ENCODE results near the gene HECTD4. TPM values are rescaled to one million over a fixed set of nuclear protein-coding genes. Genes with fewer than 3 reads are reported as not detected.

HECTD4 gene
- polyA plus RNA-seq, 1 donor: 38.1 TPM

DNA sequence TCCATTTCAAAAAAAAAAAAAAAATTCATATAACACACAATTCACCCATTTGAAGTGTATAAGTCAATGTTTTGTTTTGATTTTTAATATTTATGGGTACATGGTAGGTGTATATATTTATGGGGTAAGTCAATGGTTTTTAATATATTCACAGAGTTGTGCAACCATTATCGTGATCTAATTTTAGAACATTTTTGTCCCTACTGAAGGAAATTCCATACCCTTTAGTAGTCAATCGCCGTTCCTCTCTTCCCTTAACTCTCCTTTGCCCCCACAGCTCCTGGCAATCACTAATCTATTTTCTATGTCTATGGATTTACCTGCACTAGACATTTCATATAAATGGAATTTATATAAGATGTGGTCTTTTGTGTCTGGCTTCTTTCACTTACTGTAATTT, 164.1 kb downstream of the HECTD4 start:
- no peak for DNase-seq
- Histone ChIP-seq H3K27ac (ENCODE audit: low read length) (no peak overlapping the region), H3K9me3 (ENCODE audit: control insufficient read depth, low read depth, low read length) (no peaks in the 10 kb centered on the region), H3K4me1 (ENCODE audit: control insufficient read depth, insufficient read depth, low read length) (no peaks in the 10 kb centered on the region), H3K4me3 (ENCODE audit: low read length) (no peak overlapping the region), H3K27me3 (ENCODE audit: control insufficient read depth, insufficient read depth, low read length) (no peaks in the 10 kb centered on the region), H3K36me3 (ENCODE audit: control insufficient read depth, insufficient read depth, low read length) (peaks cover 47% of the 10 kb centered on the region)
- 100% methylated on average over 2 of the region's 3 CpGs for WGBS (ENCODE audit: insufficient coverage, low lambda C conversion rate)

DNA sequence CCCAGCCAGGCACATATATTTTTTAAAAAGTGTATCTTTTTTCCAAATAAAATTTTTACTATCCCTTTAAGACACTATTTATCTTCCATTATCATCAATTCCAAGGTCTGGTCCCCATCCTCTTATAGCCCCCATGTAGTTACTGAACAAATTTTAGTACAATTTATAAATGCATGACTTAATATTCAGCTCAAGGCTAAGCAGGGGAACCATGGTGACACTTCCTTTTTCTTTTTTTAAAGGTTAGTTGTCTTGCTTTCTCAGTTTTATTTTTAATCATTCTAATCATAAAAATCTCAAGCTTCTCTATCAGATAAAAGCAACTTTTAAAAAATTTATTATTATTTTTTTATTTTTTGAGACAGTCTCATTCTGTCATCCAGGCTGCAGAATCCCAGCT, 164.6 kb downstream of the HECTD4 start:
- no peaks in the 10 kb centered on the region for H3K27me3 ChIP-seq (ENCODE audit: control insufficient read depth, insufficient read depth, low read length)
- no peak overlapping the region for H3K27ac ChIP-seq (ENCODE audit: low read length)
- no peak overlapping the region for H3K4me3 ChIP-seq (ENCODE audit: low read length)
- no peaks in the 10 kb centered on the region for H3K4me1 ChIP-seq (ENCODE audit: control insufficient read depth, insufficient read depth, low read length)
- DNase-seq: no peak
- H3K36me3 ChIP-seq (ENCODE audit: control insufficient read depth, insufficient read depth, low read length): peaks cover 42% of the 10 kb centered on the region
- no peaks in the 10 kb centered on the region for H3K9me3 ChIP-seq (ENCODE audit: control insufficient read depth, low read depth, low read length)

DNA sequence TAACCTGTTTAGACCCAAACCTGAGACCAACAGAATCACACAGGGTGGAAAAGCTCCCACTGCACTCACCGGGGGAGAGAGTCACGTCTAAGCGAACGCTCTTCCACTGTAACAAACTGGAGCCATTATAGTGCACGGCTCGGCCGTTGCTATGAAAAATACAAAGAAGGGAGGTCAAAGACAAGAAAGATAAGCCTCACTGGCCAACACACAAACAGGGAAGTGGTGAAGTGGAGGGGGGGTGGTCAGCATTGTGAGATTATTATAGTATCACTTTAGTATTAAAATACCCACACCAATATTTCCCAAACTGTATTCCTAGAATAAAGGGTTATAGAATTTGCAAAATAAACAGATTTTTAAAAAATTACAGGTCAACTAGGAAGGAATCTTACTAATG, 166.0 kb downstream of the HECTD4 start:
- Histone ChIP-seq H3K4me1 (ENCODE audit: control insufficient read depth, insufficient read depth, low read length) (no peaks in the 10 kb centered on the region), H3K36me3 (ENCODE audit: control insufficient read depth, insufficient read depth, low read length) (peaks cover 53% of the 10 kb centered on the region), H3K4me3 (ENCODE audit: low read length) (no peak overlapping the region), H3K27me3 (ENCODE audit: control insufficient read depth, insufficient read depth, low read length) (no peaks in the 10 kb centered on the region), H3K9me3 (ENCODE audit: control insufficient read depth, low read depth, low read length) (no peaks in the 10 kb centered on the region), H3K27ac (ENCODE audit: low read length) (no peak overlapping the region)
- no CpG with 5 or more reads among the region's 7 CpGs for WGBS (ENCODE audit: insufficient coverage, low lambda C conversion rate)
- no peak for DNase-seq

DNA sequence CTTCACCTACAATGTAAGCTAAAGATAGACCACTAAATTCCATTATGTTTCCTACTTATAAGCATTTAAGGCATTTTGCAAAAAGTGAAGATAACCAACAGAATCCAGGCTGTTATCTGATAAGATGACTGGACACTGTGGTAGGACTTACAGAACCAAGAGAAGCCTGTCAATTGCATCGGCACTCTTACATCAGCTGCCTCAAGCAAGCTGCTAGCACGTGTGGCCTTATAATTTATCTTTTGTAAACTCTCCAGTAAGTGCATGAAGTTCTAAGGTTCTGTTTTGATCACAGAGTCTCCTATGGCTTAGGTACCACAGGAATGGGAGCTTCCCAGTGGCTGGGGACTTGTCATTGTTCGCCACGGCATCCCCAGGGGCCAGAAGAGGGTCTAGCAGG, 168.2 kb downstream of the HECTD4 start:
- H3K27me3 ChIP-seq (ENCODE audit: control insufficient read depth, insufficient read depth, low read length): no peaks in the 10 kb centered on the region
- no peak overlapping the region for H3K4me3 ChIP-seq (ENCODE audit: low read length)
- WGBS (ENCODE audit: insufficient coverage, low lambda C conversion rate): no CpG with 5 or more reads among the region's 4 CpGs
- H3K4me1 ChIP-seq (ENCODE audit: control insufficient read depth, insufficient read depth, low read length): no peaks in the 10 kb centered on the region
- no peak for DNase-seq
- H3K9me3 ChIP-seq (ENCODE audit: control insufficient read depth, low read depth, low read length): no peaks in the 10 kb centered on the region
- no peak overlapping the region for H3K27ac ChIP-seq (ENCODE audit: low read length)
- peaks cover 65% of the 10 kb centered on the region for H3K36me3 ChIP-seq (ENCODE audit: control insufficient read depth, insufficient read depth, low read length)

DNA sequence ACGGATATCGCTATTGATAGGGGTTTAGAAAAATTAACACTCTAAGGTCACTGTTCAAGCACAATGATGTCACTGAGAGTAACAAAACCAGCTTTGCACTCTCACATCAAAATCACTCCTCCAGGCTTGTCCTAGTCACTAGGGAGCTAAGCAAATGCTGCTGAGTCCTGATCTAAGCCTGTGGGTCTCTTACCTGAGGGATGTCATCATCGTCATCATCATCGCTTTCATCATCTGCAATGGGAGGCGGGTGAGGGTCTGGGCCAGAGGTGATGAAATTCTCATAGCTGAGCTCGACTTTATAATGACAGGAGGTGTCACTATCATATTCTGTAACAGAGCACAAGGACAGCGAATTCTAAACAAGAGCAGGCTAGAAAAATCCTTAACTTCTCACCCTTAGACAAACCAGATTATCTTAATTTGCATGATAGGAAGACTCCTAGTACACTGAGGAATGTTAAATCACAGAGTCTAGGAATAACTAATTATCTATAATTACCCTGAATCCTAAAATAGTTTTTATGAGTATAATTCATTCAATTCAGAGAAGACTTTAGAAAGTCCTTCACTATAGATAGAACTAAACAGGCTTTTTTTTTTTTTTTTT, 173.8 kb downstream of the HECTD4 start:
- Histone ChIP-seq H3K9me3 (ENCODE audit: control insufficient read depth, low read depth, low read length) (no peaks in the 10 kb centered on the region), H3K4me3 (ENCODE audit: low read length) (no peak overlapping the region), H3K27me3 (ENCODE audit: control insufficient read depth, insufficient read depth, low read length) (no peaks in the 10 kb centered on the region), H3K27ac (ENCODE audit: low read length) (no peak overlapping the region), H3K36me3 (ENCODE audit: control insufficient read depth, insufficient read depth, low read length) (peaks cover 61% of the 10 kb centered on the region), H3K4me1 (ENCODE audit: control insufficient read depth, insufficient read depth, low read length) (no peaks in the 10 kb centered on the region)
- WGBS (ENCODE audit: insufficient coverage, low lambda C conversion rate): 100% methylated on average over 1 of the region's 7 CpGs
- no peak for DNase-seq

DNA sequence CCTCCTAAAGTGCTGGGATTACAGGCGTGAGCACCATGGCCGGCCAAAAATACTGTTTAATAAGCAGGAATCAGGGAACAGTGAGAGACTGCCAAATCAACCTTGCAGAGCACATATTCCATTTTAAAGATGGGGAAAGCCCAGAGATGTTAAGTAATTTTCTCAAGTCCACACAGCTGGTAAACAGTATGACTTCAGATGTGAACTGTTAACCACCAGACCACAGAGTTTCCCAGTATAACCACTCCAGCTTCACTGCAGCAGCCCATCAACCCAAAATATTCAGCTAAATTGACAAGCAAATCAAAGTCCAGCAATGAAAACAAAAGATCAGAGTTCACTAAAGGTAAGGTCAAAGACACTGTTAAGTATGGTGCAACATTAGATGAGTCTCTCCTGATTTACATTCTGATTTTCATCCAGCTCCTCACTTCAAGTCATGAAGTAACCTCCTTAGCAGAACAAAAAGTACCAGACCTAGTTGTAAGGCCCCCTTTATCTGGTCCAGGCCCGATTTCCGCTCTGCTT, 174.8 kb downstream of the HECTD4 start:
- Histone ChIP-seq H3K9me3 (ENCODE audit: control insufficient read depth, low read depth, low read length) (no peaks in the 10 kb centered on the region), H3K4me3 (ENCODE audit: low read length) (no peak overlapping the region), H3K27me3 (ENCODE audit: control insufficient read depth, insufficient read depth, low read length) (no peaks in the 10 kb centered on the region), H3K27ac (ENCODE audit: low read length) (no peak overlapping the region), H3K4me1 (ENCODE audit: control insufficient read depth, insufficient read depth, low read length) (no peaks in the 10 kb centered on the region), H3K36me3 (ENCODE audit: control insufficient read depth, insufficient read depth, low read length) (peaks cover 70% of the 10 kb centered on the region)
- 100% methylated on average over 2 of the region's 4 CpGs for WGBS (ENCODE audit: insufficient coverage, low lambda C conversion rate)
- no peak for DNase-seq

DNA sequence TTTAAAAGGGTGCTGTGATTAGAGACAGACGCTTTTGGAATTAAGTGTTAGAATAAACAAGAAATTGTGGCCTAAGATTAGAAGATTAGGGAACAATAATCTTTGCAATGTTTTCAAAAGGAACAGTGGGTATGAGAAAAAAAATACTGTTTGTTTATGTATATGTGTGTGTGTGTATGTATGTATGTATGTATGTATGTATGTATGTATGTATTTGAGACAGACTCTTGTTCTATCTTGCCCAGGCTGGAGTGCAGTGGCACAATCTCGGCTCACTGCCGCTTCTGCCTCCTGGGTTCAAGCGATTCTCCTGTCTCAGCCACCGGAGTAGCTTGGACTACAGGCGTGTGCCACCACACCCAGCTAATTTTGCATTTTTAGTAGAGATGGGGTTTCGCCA, 175.3 kb downstream of the HECTD4 start:
- Histone ChIP-seq H3K27ac (ENCODE audit: low read length) (no peak overlapping the region), H3K36me3 (ENCODE audit: control insufficient read depth, insufficient read depth, low read length) (peaks cover 66% of the 10 kb centered on the region), H3K9me3 (ENCODE audit: control insufficient read depth, low read depth, low read length) (no peaks in the 10 kb centered on the region), H3K4me3 (ENCODE audit: low read length) (no peak overlapping the region), H3K27me3 (ENCODE audit: control insufficient read depth, insufficient read depth, low read length) (no peaks in the 10 kb centered on the region), H3K4me1 (ENCODE audit: control insufficient read depth, insufficient read depth, low read length) (no peaks in the 10 kb centered on the region)
- no CpG with 5 or more reads among the region's 7 CpGs for WGBS (ENCODE audit: insufficient coverage, low lambda C conversion rate)
- DNase-seq: no peak

DNA sequence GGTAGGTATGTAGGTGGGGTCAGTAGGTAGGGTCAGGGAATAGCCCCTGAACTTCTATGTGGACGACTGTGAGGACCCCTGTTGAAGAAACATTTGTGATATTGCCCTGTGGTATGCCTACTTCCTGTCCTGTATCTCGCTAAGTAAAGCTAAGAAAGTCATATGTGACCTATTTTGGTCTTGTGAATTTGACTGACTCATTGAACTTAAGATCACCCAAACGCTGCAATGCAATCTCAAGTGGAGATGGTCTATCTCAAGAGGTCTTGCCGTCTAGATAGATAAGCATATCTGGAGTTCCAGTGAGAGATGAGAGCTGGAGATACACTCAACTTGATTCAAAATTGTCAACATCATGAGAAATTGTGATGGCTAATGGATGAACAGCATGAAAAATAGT, 183.1 kb downstream of the HECTD4 start:
- H3K27me3 ChIP-seq (ENCODE audit: control insufficient read depth, insufficient read depth, low read length): no peaks in the 10 kb centered on the region
- DNase-seq: no peak
- H3K27ac ChIP-seq (ENCODE audit: low read length): no peak overlapping the region
- no peaks in the 10 kb centered on the region for H3K9me3 ChIP-seq (ENCODE audit: control insufficient read depth, low read depth, low read length)
- no peak overlapping the region for H3K4me3 ChIP-seq (ENCODE audit: low read length)
- WGBS (ENCODE audit: insufficient coverage, low lambda C conversion rate): 57% methylated on average over 1 of the region's 4 CpGs
- peaks cover 61% of the 10 kb centered on the region for H3K36me3 ChIP-seq (ENCODE audit: control insufficient read depth, insufficient read depth, low read length)
- H3K4me1 ChIP-seq (ENCODE audit: control insufficient read depth, insufficient read depth, low read length): no peaks in the 10 kb centered on the region

DNA sequence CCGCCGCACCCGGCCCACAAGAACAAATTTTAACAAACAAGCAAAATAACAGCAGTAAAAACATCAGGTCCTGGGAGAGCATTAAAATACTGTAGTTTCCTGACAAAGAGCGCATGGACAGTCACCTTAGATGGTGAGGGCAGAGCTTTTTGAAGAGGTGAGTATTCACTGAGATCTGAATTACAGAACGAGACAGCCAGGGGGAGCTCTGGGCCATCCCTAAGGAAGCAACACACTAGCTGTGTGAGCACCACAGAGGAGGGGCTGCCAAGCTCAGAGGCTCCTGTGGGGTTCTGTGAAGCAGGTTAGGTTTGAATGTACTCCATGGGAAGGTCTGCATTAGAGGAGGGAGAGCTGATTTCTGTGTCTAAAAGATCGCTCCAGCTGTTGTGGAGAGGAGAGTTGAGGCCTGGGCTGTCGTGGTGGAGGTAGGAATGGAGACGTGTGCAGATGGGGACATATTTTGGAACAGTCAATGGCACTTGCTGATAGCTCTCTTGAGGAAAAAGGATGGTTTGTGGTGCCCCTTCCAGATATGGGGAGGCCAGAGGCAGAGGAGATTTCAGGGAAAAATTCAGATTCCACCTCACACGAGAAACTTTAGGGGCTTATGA, 184.0 kb downstream of the HECTD4 start:
- whole genome bisulfite sequencing (ENCODE audit: insufficient coverage, low lambda C conversion rate): 90% methylated on average over 2 of the region's 9 CpGs
- H3K27me3 ChIP-seq (ENCODE audit: control insufficient read depth, insufficient read depth, low read length): no peaks in the 10 kb centered on the region
- peaks cover 63% of the 10 kb centered on the region for H3K36me3 ChIP-seq (ENCODE audit: control insufficient read depth, insufficient read depth, low read length)
- no peak overlapping the region for H3K27ac ChIP-seq (ENCODE audit: low read length)
- no peaks in the 10 kb centered on the region for H3K4me1 ChIP-seq (ENCODE audit: control insufficient read depth, insufficient read depth, low read length)
- H3K9me3 ChIP-seq (ENCODE audit: control insufficient read depth, low read depth, low read length): no peaks in the 10 kb centered on the region
- H3K4me3 ChIP-seq (ENCODE audit: low read length): no peak overlapping the region
- DNase-seq: peak; percentile 14 to 21

DNA sequence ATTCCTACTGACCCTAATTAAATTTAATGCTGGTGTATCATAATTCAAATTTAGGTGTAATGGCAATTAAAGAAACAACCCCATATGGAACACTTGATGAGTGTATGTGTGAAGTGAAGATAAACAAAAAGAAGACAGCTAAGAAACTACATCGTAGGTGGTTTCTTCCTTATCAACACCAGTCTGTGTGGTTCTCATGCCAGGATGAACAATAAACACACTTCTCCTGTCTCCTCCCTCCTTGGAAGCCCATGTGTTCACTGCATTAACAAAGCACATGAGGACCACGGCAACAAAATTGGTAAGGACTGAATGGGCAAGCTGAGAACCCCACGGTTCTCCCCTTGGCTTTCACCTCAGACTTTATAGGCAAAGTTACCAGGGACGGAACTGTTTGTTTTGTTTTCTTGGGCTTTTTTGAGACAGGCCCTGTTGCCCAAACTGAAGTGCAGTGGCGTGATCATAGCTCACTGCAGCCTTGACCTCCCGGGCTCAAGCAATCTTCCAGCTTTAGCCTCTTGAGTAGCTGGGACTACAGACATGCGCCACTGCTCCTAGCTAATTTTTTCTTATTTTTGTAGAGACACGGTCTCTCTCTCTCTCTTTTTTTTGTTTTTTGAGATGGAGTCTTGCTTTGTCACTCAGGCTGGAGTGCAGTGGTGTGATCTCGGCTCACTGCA, 185.9 kb downstream of the HECTD4 start:
- Histone ChIP-seq H3K4me3 (ENCODE audit: low read length) (no peak overlapping the region), H3K36me3 (ENCODE audit: control insufficient read depth, insufficient read depth, low read length) (peaks cover 72% of the 10 kb centered on the region), H3K27ac (ENCODE audit: low read length) (no peak overlapping the region), H3K4me1 (ENCODE audit: control insufficient read depth, insufficient read depth, low read length) (no peaks in the 10 kb centered on the region), H3K27me3 (ENCODE audit: control insufficient read depth, insufficient read depth, low read length) (no peaks in the 10 kb centered on the region), H3K9me3 (ENCODE audit: control insufficient read depth, low read depth, low read length) (no peaks in the 10 kb centered on the region)
- WGBS (ENCODE audit: insufficient coverage, low lambda C conversion rate): no CpG with 5 or more reads among the region's 9 CpGs
- no peak for DNase-seq
